Mesenchymal stem cell (in vitro differentiated cells and primary cell): ENCODE measurements around the gene GOLT1A.
A peak's percentile ranks its signal among the peaks of the same experiment; 100 is the strongest.

Experiments
- DNase-seq: peaks from one replicate; pipeline ENCODE4 v3.0.0-alpha.2; 2013
- H2AFZ ChIP-seq: one replicate; pipeline ENCODE4 v1.6.1; 2013; ENCODE audit warnings: low read depth, mild to moderate bottlenecking, control low read depth, inconsistent platforms, low read length, moderate library complexity
- H2AK5ac ChIP-seq: 2 replicates; pipeline ENCODE4 v1.6.1; 2013; ENCODE audit warnings: low read length, moderate library complexity, mild to moderate bottlenecking, inconsistent platforms; ENCODE audit not compliant: severe bottlenecking
- H2BK120ac ChIP-seq: one replicate; pipeline ENCODE4 v1.6.1; 2013; ENCODE audit warnings: low read depth, mild to moderate bottlenecking, inconsistent platforms, low read length, moderate library complexity
- H2BK12ac ChIP-seq, 2 experiments: one replicate each; pipeline ENCODE4 v1.6.1; 2013; ENCODE audit warnings: inconsistent platforms in 2 of 2, low read length in 2 of 2, mild to moderate bottlenecking in 2 of 2, moderate library complexity in 2 of 2, control low read depth in 1 of 2
- H2BK15ac ChIP-seq: one replicate; pipeline ENCODE4 v1.6.1; 2013; ENCODE audit warnings: mild to moderate bottlenecking, low read depth, inconsistent platforms; ENCODE audit not compliant: poor library complexity, severe bottlenecking
- H2BK5ac ChIP-seq: 2 replicates; pipeline ENCODE4 v1.6.1; 2013; ENCODE audit warnings: low read depth, mild to moderate bottlenecking, low read length, control low read depth, inconsistent platforms; ENCODE audit not compliant: poor library complexity, severe bottlenecking
- H3K14ac ChIP-seq, 2 experiments: one replicate each; pipeline ENCODE4 v1.6.1; 2013; ENCODE audit warnings: inconsistent platforms in 2 of 2, low read length in 2 of 2, control low read depth in 1 of 2, mild to moderate bottlenecking in 1 of 2, moderate library complexity in 1 of 2
- H3K18ac ChIP-seq, 2 experiments: one replicate each; pipeline ENCODE4 v1.6.1; 2013; ENCODE audit warnings: inconsistent platforms in 2 of 2, low read length in 2 of 2, control low read depth in 1 of 2, low read depth in 1 of 2, mild to moderate bottlenecking in 1 of 2
- H3K23ac ChIP-seq, 2 experiments: one replicate each; pipeline ENCODE4 v1.6.1; 2013; ENCODE audit warnings: inconsistent platforms in 2 of 2, low read length in 2 of 2, mild to moderate bottlenecking in 2 of 2, moderate library complexity in 2 of 2, control low read depth in 1 of 2
- H3K27ac ChIP-seq: 2 replicates; pipeline ENCODE4 v1.5.1; 2013; ENCODE audit warnings: mild to moderate bottlenecking, moderate library complexity, low read length, control low read depth, inconsistent platforms; ENCODE audit not compliant: poor library complexity, severe bottlenecking
- H3K27me3 ChIP-seq, 2 experiments: 2 replicates each; pipeline versions ENCODE4 v1.6.1 to v1.7.0; 2013; ENCODE audit warnings: low read length in 2 of 2, mild to moderate bottlenecking in 2 of 2, moderate library complexity in 2 of 2, control low read depth in 1 of 2, inconsistent platforms in 1 of 2; ENCODE audit not compliant: control insufficient read depth in 1 of 2, insufficient read depth in 1 of 2
- H3K36me3 ChIP-seq, 2 experiments: 2 replicates each; pipeline versions ENCODE4 v1.6.1 to v1.7.0; 2013; ENCODE audit warnings: low read length in 2 of 2, control low read depth in 1 of 2, inconsistent platforms in 1 of 2, low read depth in 1 of 2, mild to moderate bottlenecking in 1 of 2; ENCODE audit not compliant: insufficient read depth in 2 of 2, control insufficient read depth in 1 of 2
- H3K4ac ChIP-seq, 2 experiments: one replicate each; pipeline ENCODE4 v1.6.1; 2013; ENCODE audit warnings: inconsistent platforms in 2 of 2, low read length in 2 of 2, mild to moderate bottlenecking in 2 of 2, moderate library complexity in 2 of 2, control low read depth in 1 of 2, low read depth in 1 of 2
- H3K4me1 ChIP-seq: 2 replicates; pipeline ENCODE4 v1.6.1; 2013; ENCODE audit warnings: low read depth, low read length, control low read depth; ENCODE audit not compliant: control insufficient read depth, insufficient read depth
- H3K4me2 ChIP-seq: 2 replicates; pipeline ENCODE4 v1.6.1; 2013; ENCODE audit warnings: low read length, mild to moderate bottlenecking, inconsistent platforms; ENCODE audit not compliant: poor library complexity, severe bottlenecking
- H3K4me3 ChIP-seq, 2 experiments: 2 replicates each; pipeline versions ENCODE4 v1.5.1 to v1.7.0; 2013; ENCODE audit warnings: low read length in 2 of 2, mild to moderate bottlenecking in 2 of 2, control low read depth in 1 of 2, low read depth in 1 of 2; ENCODE audit not compliant: insufficient read depth in 1 of 2
- H3K79me1 ChIP-seq: replicated peaks from 2 replicates; pipeline ENCODE4 v1.6.1; 2013; ENCODE audit warnings: mild to moderate bottlenecking, control low read depth, low read length, inconsistent platforms; ENCODE audit not compliant: poor library complexity, severe bottlenecking
- H3K9ac ChIP-seq: 2 replicates; pipeline ENCODE4 v1.7.0; 2013; ENCODE audit warnings: mild to moderate bottlenecking, low read length, moderate library complexity
- H3K9me3 ChIP-seq: 2 replicates; pipeline ENCODE4 v1.7.0; 2013; ENCODE audit warnings: mild to moderate bottlenecking, low read length; ENCODE audit not compliant: control insufficient read depth
- H4K8ac ChIP-seq: one replicate; pipeline ENCODE4 v1.6.1; 2013; ENCODE audit warnings: inconsistent platforms, mild to moderate bottlenecking, low read length, moderate library complexity
- H4K91ac ChIP-seq: one replicate; pipeline ENCODE4 v1.6.1; 2013; ENCODE audit warnings: mild to moderate bottlenecking, low read length, inconsistent platforms
- WGBS: methylation state at CpG from one replicate; pipeline ENCODE4 v1.1.7; 2013; ENCODE audit warnings: mixed read lengths; 5-methylcytosine and 5-hydroxymethylcytosine counted together

Gene GOLT1A

DNA sequence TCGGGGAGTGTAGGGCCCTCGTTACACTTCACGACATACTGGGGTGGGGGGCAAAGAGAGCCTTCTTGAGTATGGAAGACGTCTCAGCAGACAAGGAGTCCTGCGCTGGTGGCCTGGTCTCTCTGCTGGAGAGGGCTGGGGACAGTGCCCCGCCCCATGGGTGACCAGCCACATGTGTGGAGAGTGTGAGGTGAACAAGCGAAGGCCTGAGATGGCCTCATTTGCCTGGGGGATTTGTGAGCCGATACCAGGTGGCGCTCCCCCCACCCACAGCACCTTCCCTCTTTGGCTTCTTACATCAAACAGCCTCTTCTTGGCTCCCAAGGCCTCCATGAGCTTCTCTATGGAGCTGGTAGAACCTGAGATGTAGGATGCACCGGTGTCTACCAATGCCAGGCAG is 57.9 kb downstream of the GOLT1A start:
- Histone ChIP-seq H3K27me3 (peaks cover 44 to 88% of the 10 kb centered on the region in 2 experiments), H3K36me3 (no peaks in the 10 kb centered on the region), H4K8ac (no peak overlapping the region), H3K4ac (no peak overlapping the region), H3K9me3 (no peaks in the 10 kb centered on the region), H3K23ac (no peak overlapping the region), H3K4me2 (no peak overlapping the region), H2BK15ac (no peak overlapping the region), H3K9ac (no peak overlapping the region), H4K91ac (no peak overlapping the region), H3K14ac (no peak overlapping the region), H3K4me1 (peaks cover 13% of the 10 kb centered on the region), H2BK120ac (no peak overlapping the region), H3K4me3 (no peak overlapping the region), H3K27ac (no peak overlapping the region), H3K79me1 (no peaks in the 10 kb centered on the region), H2BK12ac (no peak overlapping the region), H2BK5ac (no peak overlapping the region), H2AFZ (no peak overlapping the region), H3K18ac (no peak overlapping the region), H2AK5ac (no peak overlapping the region)
- WGBS: 74% methylated on average over 7 of the region's 10 CpGs
- DNase-seq: no peak

DNA sequence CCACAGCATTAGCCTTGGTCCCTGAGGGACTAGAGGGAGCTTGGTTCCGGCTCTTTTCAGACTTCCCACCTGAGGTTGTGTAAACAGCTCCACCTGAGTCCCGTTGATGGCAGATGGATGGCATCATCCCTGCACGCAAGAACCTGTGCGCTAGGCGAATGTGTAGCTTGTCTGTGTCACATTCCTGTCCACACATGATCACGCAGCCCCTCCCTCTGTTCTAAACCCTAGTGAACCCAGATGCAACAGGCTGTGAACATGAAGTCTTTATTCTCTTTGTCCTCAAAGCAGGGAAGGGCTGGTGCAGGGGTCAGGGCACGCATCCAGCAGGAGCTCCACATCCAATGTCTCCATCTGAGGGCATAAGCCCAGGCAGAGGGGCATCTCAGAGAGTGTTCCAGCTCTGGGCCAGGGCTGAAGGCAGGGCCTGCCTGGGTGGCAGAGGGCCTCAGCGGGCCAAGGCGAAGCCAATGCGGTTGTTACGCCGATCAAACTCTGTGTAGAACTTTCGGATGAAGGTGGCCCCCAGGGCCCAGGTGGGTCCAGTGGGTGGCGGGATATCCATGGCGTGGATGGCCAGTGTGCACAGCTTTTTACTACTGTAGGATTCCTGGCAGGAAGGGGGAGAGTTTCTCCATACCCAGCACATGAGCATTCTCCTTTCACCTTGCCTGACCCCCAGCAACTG is 59.1 kb downstream of the GOLT1A start:
- H3K9ac ChIP-seq: no peak overlapping the region
- no peak overlapping the region for H2AK5ac ChIP-seq
- no peaks in the 10 kb centered on the region for H3K79me1 ChIP-seq
- H2BK120ac ChIP-seq: no peak overlapping the region
- no peak overlapping the region for H2BK5ac ChIP-seq
- H2BK12ac ChIP-seq: no peak overlapping the region
- H2BK15ac ChIP-seq: no peak overlapping the region
- DNase-seq: no peak
- no peak overlapping the region for H3K23ac ChIP-seq
- no peak overlapping the region for H3K27ac ChIP-seq
- no peaks in the 10 kb centered on the region for H3K9me3 ChIP-seq
- H3K4me2 ChIP-seq: no peak overlapping the region
- H2AFZ ChIP-seq: no peak overlapping the region
- H3K18ac ChIP-seq: no peak overlapping the region
- peaks cover 33 to 85% of the 10 kb centered on the region in 2 experiments for H3K27me3 ChIP-seq
- no peak overlapping the region for H4K91ac ChIP-seq
- WGBS: 90% methylated on average over 15 of the region's 15 CpGs
- H3K14ac ChIP-seq: no peak overlapping the region
- no peak overlapping the region for H4K8ac ChIP-seq
- H3K36me3 ChIP-seq: no peaks in the 10 kb centered on the region
- no peak overlapping the region for H3K4me3 ChIP-seq
- no peak overlapping the region for H3K4ac ChIP-seq
- H3K4me1 ChIP-seq: peaks cover 17% of the 10 kb centered on the region

DNA sequence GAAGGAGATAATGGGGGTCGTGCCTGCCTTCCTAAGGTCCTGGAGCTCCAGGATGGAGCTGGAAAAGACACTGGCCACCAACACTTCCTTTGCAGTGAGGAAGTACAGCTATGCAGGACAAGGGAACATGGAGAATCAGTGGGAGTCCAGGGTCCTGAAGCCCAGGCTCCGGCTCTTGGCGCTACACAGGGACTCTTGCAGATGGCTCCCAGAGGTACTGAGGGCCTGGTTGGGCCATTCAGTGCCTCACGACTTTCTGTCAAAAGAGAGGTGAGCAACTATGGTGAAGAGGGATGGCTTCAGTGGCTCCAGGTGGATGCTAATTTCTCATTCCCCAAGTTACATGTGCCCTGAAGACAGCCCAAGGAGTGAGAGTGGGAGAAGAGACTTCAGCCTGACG is 60.1 kb downstream of the GOLT1A start:
- Histone ChIP-seq H3K9ac (no peak overlapping the region), H2BK15ac (no peak overlapping the region), H3K4me1 (peaks cover 17% of the 10 kb centered on the region), H3K18ac (no peak overlapping the region), H3K14ac (no peak overlapping the region), H3K27me3 (peaks cover 27 to 75% of the 10 kb centered on the region in 2 experiments), H4K91ac (no peak overlapping the region), H2BK5ac (no peak overlapping the region), H3K4ac (no peak overlapping the region), H3K36me3 (no peaks in the 10 kb centered on the region), H3K4me3 (no peak overlapping the region), H2BK12ac (no peak overlapping the region), H3K23ac (no peak overlapping the region), H4K8ac (no peak overlapping the region), H2BK120ac (no peak overlapping the region), H3K27ac (no peak overlapping the region), H2AFZ (no peak overlapping the region), H3K79me1 (no peaks in the 10 kb centered on the region), H3K4me2 (no peak overlapping the region), H2AK5ac (no peak overlapping the region), H3K9me3 (no peaks in the 10 kb centered on the region)
- no peak for DNase-seq
- WGBS: 84% methylated on average over 5 of the region's 5 CpGs

DNA sequence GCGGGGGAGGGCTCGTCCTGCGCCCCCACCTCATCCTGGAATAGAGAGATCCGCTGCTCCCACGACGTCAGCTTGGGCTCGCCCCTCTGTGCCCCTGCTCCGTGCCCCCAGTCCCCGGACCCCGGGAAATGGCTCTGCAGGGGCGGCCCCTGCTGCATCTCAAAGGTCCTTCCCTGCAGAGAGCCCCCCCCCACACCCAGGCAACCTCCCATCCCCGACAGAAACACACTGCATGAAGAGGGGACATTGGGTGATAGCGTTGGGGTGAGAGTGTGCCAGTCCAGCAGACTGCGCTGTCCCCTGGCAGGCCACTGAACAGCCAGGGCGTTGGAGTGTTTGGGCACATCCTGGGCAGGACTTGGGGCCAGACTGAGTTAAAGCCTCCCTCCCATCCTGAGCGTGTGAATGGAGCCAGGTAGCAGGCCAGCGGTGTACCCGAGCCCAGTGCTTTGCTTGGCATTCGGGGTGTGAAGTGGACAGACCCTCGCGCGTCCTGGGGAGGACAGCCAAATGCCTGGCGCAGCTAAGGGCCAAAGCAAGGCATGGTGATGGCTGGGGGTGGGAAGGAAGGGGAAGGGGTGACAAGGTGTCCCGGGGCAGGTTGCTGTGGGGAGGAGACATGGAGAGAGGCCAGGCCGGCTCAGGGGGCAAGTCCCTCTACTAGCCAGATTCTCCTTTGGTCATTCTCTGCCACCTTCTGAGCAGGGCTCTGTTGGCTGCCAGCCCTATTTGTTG is 61.3 kb downstream of the GOLT1A start:
- H3K4me3 ChIP-seq: peak overlapping the region; percentile 49 to 71
- H3K4ac ChIP-seq: peak overlapping the region; percentile 17 to 48
- no peak overlapping the region for H2BK12ac ChIP-seq
- no peaks in the 10 kb centered on the region for H3K9me3 ChIP-seq
- H2AFZ ChIP-seq: peak overlapping the region; percentile 60
- DNase-seq: no peak
- H2AK5ac ChIP-seq: no peak overlapping the region
- H3K14ac ChIP-seq: no peak overlapping the region
- peak overlapping the region; percentile 41 for H4K8ac ChIP-seq
- H3K36me3 ChIP-seq: no peaks in the 10 kb centered on the region
- peaks cover 17% of the 10 kb centered on the region for H3K4me1 ChIP-seq
- 55% methylated on average over 17 of the region's 25 CpGs for WGBS
- peak overlapping the region; percentile 1 for H4K91ac ChIP-seq
- peak overlapping the region; percentile 45 for H3K9ac ChIP-seq
- no peak overlapping the region for H3K27ac ChIP-seq
- H3K18ac ChIP-seq: peak overlapping the region in 1 of 2 experiments; percentile 74
- H2BK15ac ChIP-seq: peak overlapping the region; percentile 19
- H3K23ac ChIP-seq: peak overlapping the region in 1 of 2 experiments; percentile 54
- H2BK120ac ChIP-seq: peak overlapping the region; percentile 19
- peak overlapping the region; percentile 89 for H3K4me2 ChIP-seq
- no peak overlapping the region for H2BK5ac ChIP-seq
- peaks cover 26 to 72% of the 10 kb centered on the region in 2 experiments for H3K27me3 ChIP-seq
- H3K79me1 ChIP-seq: no peaks in the 10 kb centered on the region
